PC-9 (cell line): Measurements from ENCODE around the gene RPS28.

Source experiments
- EZH2 ChIP-seq: fragments of 200-600 bp; sonication (generic); IDR thresholded peaks from 2 replicates; pipeline ENCODE4 v1.8.0; 2017; ENCODE audit warnings: antibody characterized with exemption, low read depth
- TF ChIP-seq, protein P1 (sequence below): fragments of 200-600 bp; sonication (generic); conservative IDR thresholded peaks from 2 replicates; pipeline ENCODE4 v1.6.1; 2017; ENCODE audit warnings: mixed run types, antibody characterized with exemption, mild to moderate bottlenecking, moderate library complexity

DNA sequence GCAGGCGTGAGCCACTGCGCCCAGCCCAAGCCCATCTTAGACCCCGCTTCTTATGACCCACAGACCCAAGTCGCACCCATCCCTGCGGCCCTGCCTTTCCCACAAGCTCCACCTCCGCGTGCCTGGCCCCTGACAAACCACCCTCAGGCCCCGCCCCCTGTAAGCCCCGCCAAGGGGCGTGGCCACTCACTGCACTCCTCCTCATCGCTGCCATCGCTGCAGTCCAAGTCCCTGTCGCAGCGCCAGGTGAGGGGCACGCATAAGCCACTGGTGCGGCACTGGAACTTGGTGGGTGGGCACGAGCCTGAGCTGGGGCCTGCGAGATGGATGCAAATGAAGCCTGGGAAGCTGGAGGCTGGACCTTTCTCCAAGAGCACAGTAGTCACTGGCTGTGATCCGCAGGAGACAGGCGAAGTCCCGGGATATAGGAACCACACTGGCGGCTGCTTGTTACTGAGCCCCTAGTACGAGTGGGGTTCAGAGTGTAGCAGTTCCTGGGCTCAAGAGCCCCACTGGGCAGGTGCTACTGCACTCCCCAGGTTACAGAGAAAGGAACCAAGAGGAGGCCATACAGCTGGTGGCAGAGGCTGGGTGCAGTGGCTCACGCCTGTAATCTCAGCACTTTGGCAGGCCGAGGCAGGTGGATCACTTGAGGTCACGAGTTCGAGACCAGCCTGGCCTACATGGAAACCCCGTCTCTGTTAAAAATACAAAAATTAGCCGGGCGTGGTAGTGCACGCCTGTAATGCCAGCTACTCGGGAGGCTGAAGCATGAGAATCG lies 16.3 kb upstream of the RPS28 start:
- TF ChIP-seq, protein P1, sequence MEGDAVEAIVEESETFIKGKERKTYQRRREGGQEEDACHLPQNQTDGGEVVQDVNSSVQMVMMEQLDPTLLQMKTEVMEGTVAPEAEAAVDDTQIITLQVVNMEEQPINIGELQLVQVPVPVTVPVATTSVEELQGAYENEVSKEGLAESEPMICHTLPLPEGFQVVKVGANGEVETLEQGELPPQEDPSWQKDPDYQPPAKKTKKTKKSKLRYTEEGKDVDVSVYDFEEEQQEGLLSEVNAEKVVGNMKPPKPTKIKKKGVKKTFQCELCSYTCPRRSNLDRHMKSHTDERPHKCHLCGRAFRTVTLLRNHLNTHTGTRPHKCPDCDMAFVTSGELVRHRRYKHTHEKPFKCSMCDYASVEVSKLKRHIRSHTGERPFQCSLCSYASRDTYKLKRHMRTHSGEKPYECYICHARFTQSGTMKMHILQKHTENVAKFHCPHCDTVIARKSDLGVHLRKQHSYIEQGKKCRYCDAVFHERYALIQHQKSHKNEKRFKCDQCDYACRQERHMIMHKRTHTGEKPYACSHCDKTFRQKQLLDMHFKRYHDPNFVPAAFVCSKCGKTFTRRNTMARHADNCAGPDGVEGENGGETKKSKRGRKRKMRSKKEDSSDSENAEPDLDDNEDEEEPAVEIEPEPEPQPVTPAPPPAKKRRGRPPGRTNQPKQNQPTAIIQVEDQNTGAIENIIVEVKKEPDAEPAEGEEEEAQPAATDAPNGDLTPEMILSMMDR: no peak
- no peak for TF ChIP-seq EZH2
